Prostate gland (tissue), 2 donors: ENCODE data around the gene CLPTM1L. TPM values are rescaled to one million over a fixed set of nuclear protein-coding genes. Genes with fewer than 3 reads are reported as not detected.

Source experiments
- DNase-seq: peaks from one replicate; pipeline ENCODE4 v3.0.0-alpha.2; 2019; ENCODE audit warnings: low spot score
- H3K27ac ChIP-seq, 2 donors: fragments of 200-600 bp; sonication (generic); 2 replicates each; pipeline ENCODE4 v1.5.1; 2017 to 2019
- H3K27me3 ChIP-seq: fragments of 200-600 bp; sonication (generic); replicated peaks from 2 replicates; pipeline ENCODE4 v1.5.1; 2019; ENCODE audit not compliant: insufficient read depth
- H3K36me3 ChIP-seq, 2 donors: fragments of 200-600 bp; sonication (generic); 1 replicate in 1 of 2; 2 replicates in 1 of 2; pipeline versions ENCODE4 v1.5.1 to v1.8.1; 2017 to 2019
- H3K4me1 ChIP-seq: fragments of 200-600 bp; sonication (generic); replicated peaks from 2 replicates; pipeline ENCODE4 v1.5.1; 2019
- H3K4me3 ChIP-seq, 2 donors: fragments of 200-600 bp; sonication (generic); 2 replicates each; pipeline ENCODE4 v1.5.1; 2017 to 2019
- H3K9me3 ChIP-seq: fragments of 200-600 bp; sonication (generic); 2 replicates; pipeline ENCODE4 v1.5.1; 2017
- POLR2A ChIP-seq: fragments of 450-650 bp; IDR thresholded peaks from one replicate; pipeline ENCODE4 v1.6.1; 2016; ENCODE audit warnings: antibody characterized with exemption, mild to moderate bottlenecking
- POLR2AphosphoS5 ChIP-seq: sonication (generic); formaldehyde crosslinking; IDR thresholded peaks from one replicate; pipeline ENCODE4 v1.6.1; 2017; ENCODE audit warnings: antibody characterized with exemption
- WGBS: methylation state at CpG from one replicate; pipeline ENCODE4 v1.1.5; 2018; 5-methylcytosine and 5-hydroxymethylcytosine counted together
- intact Hi-C: fragments of 100-400 bp; cut with DNase I; formaldehyde crosslinking; loops from one replicate; pipeline ENCODE4 v1.14.2; 2022
- total RNA-seq, 2 donors: library from RNA; depleted of rRNA; stranded (reverse); fragments of >200 nt; gene quantifications; one replicate each; pipeline ENCODE4 v1.1.0, GENCODE V29; 2016
- TF ChIP-seq, protein P1 (sequence below), 4 experiments: fragments of 200-600 bp in 2 of 4; fragments of 450-650 bp in 2 of 4; sonication (generic) in 2 of 4; IDR thresholded peaks; 1 replicate in 3 of 4; 2 replicates in 1 of 4; pipeline ENCODE4 v1.5.1; 2016 to 2019; ENCODE audit warnings: antibody characterized with exemption in 4 of 4, mild to moderate bottlenecking in 2 of 4, moderate library complexity in 2 of 4

Gene CLPTM1L
- total RNA-seq, 2 donors from 2014 or later: 105 to 135 TPM

GRCh38 chr5:1384521-1384920 lies 39.6 kb upstream of the CLPTM1L start:
- no peak overlapping the region for H3K27ac ChIP-seq
- peaks cover 9% of the 10 kb centered on the region for H3K4me1 ChIP-seq
- no peaks in the 10 kb centered on the region for H3K9me3 ChIP-seq
- intact Hi-C loops: loop anchor here (10.0 kb wide), 1 partner anchor 260 kb away; no protein-coding TSS in a partner anchor
- 81% methylated on average over 10 of the region's 10 CpGs for WGBS
- H3K27me3 ChIP-seq: no peaks in the 10 kb centered on the region
- TF ChIP-seq, protein P1, sequence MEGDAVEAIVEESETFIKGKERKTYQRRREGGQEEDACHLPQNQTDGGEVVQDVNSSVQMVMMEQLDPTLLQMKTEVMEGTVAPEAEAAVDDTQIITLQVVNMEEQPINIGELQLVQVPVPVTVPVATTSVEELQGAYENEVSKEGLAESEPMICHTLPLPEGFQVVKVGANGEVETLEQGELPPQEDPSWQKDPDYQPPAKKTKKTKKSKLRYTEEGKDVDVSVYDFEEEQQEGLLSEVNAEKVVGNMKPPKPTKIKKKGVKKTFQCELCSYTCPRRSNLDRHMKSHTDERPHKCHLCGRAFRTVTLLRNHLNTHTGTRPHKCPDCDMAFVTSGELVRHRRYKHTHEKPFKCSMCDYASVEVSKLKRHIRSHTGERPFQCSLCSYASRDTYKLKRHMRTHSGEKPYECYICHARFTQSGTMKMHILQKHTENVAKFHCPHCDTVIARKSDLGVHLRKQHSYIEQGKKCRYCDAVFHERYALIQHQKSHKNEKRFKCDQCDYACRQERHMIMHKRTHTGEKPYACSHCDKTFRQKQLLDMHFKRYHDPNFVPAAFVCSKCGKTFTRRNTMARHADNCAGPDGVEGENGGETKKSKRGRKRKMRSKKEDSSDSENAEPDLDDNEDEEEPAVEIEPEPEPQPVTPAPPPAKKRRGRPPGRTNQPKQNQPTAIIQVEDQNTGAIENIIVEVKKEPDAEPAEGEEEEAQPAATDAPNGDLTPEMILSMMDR (IDR thresholded peaks at IDR 0.05): no peak
- no peak for TF ChIP-seq POLR2A
- TF ChIP-seq POLR2AphosphoS5: no peak
- no peak for DNase-seq
- H3K36me3 ChIP-seq: no peaks in the 10 kb centered on the region
- H3K4me3 ChIP-seq: no peak overlapping the region

DNA sequence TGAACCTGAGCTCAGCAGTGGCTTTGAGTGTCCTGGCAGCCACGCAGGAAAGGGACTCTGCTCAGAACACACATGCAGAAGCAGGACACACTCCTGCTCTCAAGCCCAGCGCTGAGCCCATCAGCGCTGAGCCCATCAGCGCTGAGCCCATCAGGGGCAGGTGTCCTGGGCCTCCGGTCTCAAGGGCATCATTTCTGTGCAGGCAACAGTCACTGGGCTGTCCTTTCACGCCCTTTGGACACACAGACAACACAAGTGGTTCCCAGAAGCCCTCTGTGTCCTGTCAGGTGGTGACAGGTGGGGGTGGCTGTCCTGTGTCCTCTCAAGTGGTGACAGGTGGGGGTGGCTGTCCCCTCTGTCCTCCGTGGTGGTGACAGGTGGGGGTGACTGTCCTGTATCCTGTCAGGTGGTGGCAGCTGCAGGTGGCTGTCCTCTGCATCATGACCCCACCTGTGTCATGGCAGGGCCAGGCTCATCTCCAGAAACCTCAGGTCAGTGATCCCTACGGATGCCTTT lies 39.0 kb upstream of the CLPTM1L start:
- no peak overlapping the region for H3K4me3 ChIP-seq
- no peak for DNase-seq
- no peaks in the 10 kb centered on the region for H3K9me3 ChIP-seq
- intact Hi-C loops: loop anchor here (10.0 kb wide), 1 partner anchor 261 kb away; no protein-coding TSS in a partner anchor
- TF ChIP-seq, protein P1 (IDR thresholded peaks at IDR 0.05): no peak
- no peak for TF ChIP-seq POLR2AphosphoS5
- no peak for TF ChIP-seq POLR2A
- peaks cover 9% of the 10 kb centered on the region for H3K4me1 ChIP-seq
- H3K36me3 ChIP-seq: no peaks in the 10 kb centered on the region
- H3K27ac ChIP-seq: no peak overlapping the region
- H3K27me3 ChIP-seq: no peaks in the 10 kb centered on the region
- 84% methylated on average over 8 of the region's 8 CpGs for WGBS

DNA sequence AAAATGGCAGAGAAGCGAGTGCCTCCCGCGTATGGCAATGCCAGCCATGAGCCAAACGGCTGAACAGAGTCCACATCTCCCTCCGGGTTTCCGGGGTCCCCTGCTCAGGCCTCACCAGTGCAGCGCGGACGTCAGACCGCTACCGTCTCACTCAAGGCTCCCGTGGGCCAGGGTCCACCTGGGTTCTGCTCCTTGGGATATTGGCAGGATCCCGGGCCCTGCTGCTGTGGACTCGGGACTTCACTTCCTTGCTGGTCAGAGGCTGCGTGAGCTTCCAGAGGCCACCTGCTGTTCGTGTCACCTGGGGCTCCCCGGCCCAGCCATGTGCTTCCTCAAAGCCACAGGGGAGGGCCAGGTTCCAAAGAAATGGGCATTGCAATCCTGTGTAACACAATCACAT lies 38.4 kb upstream of the CLPTM1L start:
- H3K9me3 ChIP-seq: no peaks in the 10 kb centered on the region
- H3K27ac ChIP-seq: no peak overlapping the region
- no peak for TF ChIP-seq POLR2A
- no peak for TF ChIP-seq POLR2AphosphoS5
- TF ChIP-seq, protein P1 (IDR thresholded peaks at IDR 0.05): no peak
- no peaks in the 10 kb centered on the region for H3K27me3 ChIP-seq
- WGBS: 79% methylated on average over 16 of the region's 17 CpGs
- intact Hi-C loops: loop anchor here (10.0 kb wide), 1 partner anchor 261 kb away; no protein-coding TSS in a partner anchor
- H3K36me3 ChIP-seq: no peaks in the 10 kb centered on the region
- no peak overlapping the region for H3K4me3 ChIP-seq
- peaks cover 9% of the 10 kb centered on the region for H3K4me1 ChIP-seq
- no peak for DNase-seq

DNA sequence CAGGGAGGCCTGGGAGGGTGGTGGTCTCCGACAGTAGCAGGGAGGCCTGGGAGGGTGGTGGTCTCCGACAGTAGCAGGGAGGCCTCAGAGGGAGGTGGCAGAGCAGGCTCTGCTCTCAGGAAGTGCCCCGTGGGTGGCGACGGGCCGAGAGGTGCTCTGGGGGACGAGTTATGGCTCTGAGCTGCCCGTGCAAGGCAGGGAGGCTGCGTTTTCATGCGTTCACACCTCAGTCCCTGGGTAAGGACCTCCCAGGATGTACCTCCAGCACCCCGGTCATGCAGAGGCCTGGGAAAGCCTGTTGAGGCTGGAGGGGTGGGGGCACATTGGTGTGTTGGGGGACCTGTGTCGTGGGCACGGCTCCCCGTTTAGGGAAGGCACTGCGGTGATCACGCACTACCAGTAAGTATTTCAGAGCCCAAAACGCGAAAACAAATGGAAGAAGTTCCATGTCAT lies 37.4 kb upstream of the CLPTM1L start:
- peaks cover 9% of the 10 kb centered on the region for H3K4me1 ChIP-seq
- H3K9me3 ChIP-seq: no peaks in the 10 kb centered on the region
- no peak overlapping the region for H3K4me3 ChIP-seq
- H3K27me3 ChIP-seq: no peaks in the 10 kb centered on the region
- no peak for DNase-seq
- intact Hi-C loops: loop anchor here (10.0 kb wide), 1 partner anchor 263 kb away; no protein-coding TSS in a partner anchor
- no peaks in the 10 kb centered on the region for H3K36me3 ChIP-seq
- H3K27ac ChIP-seq: no peak overlapping the region
- TF ChIP-seq POLR2AphosphoS5 (no peak), POLR2A (no peak)
- TF ChIP-seq, protein P1 (IDR thresholded peaks at IDR 0.05): no peak
- 92% methylated on average over 18 of the region's 18 CpGs for WGBS
